ENCODE measurements around the gene RXRG.

GRCh38 chr1:165407398-165407797 lies 37.5 kb downstream of the RXRG start:
- TF ChIP-seq POLR2AphosphoS5 (IDR thresholded peaks at IDR 0.05) (no peak), CTCF (IDR thresholded peaks at IDR 0.05) (no peak)
